Astrocyte (in vitro differentiated cells and primary cell): ENCODE results near the gene LMX1B. TPM values are rescaled to one million over a fixed set of nuclear protein-coding genes. Genes with fewer than 3 reads are reported as not detected.
"Not testable (repeated sequence)": the region's sequence is repeated elsewhere in the genome, so short reads cannot be mapped to it uniquely, and the experiment has no call there.

Experiments used
- DNase-seq: peaks from one replicate; pipeline ENCODE4 v3.0.0-alpha.2; 2010; ENCODE audit warnings: low read depth
- FAIRE-seq: peaks from 2 replicates; lab custom pipeline; 2011; peaks lifted over from hg19 to GRCh38; lab: Jason Lieb, UNC
- H2AFZ ChIP-seq: 2 replicates; pipeline ENCODE4 v1.6.0; 2012; ENCODE audit warnings: low read depth, low read length, inconsistent platforms
- H3K27ac ChIP-seq: 2 replicates; pipeline ENCODE4 v1.5.1; 2011; ENCODE audit warnings: low read depth, low read length, inconsistent platforms
- H3K27me3 ChIP-seq: 2 replicates; pipeline ENCODE4 v1.6.0; 2011; ENCODE audit warnings: low read length, inconsistent platforms; ENCODE audit not compliant: insufficient read depth
- H3K36me3 ChIP-seq: 2 replicates; pipeline ENCODE4 v1.5.1; 2011; ENCODE audit warnings: low read length, inconsistent platforms; ENCODE audit not compliant: insufficient read depth
- H3K4me1 ChIP-seq: 2 replicates; pipeline ENCODE4 v1.5.1; 2011; ENCODE audit warnings: low read length, inconsistent platforms; ENCODE audit not compliant: insufficient read depth
- H3K4me2 ChIP-seq: 2 replicates; pipeline ENCODE4 v1.6.0; 2012; ENCODE audit warnings: low read length, inconsistent platforms
- H3K4me3 ChIP-seq: 2 replicates; pipeline ENCODE4 v1.5.1; 2011; ENCODE audit warnings: low read depth, mild to moderate bottlenecking, low read length, inconsistent platforms; ENCODE audit not compliant: insufficient read depth
- H3K79me2 ChIP-seq: 2 replicates; pipeline ENCODE4 v1.6.0; 2012; ENCODE audit warnings: mild to moderate bottlenecking, low read length, inconsistent platforms; ENCODE audit not compliant: insufficient read depth
- H3K9ac ChIP-seq: 2 replicates; pipeline ENCODE4 v1.6.0; 2012; ENCODE audit warnings: mild to moderate bottlenecking, low read length, inconsistent platforms
- H3K9me3 ChIP-seq: 2 replicates; pipeline ENCODE4 v1.5.1; 2012; ENCODE audit warnings: low read depth, mild to moderate bottlenecking, low read length, inconsistent platforms; ENCODE audit not compliant: insufficient read depth
- H4K20me1 ChIP-seq: 2 replicates; pipeline ENCODE4 v1.6.0; 2012; ENCODE audit warnings: low read length, inconsistent platforms; ENCODE audit not compliant: insufficient read depth
- H3K27ac Mint-ChIP-seq: one replicate; pipeline ENCODE4 v1.8.0; 2021; ENCODE audit warnings: mild to moderate bottlenecking, mixed read lengths; ENCODE audit not compliant: unreplicated experiment
- H3K27me3 Mint-ChIP-seq: one replicate; pipeline ENCODE4 v1.8.0; 2021; ENCODE audit warnings: low read depth, mixed read lengths; ENCODE audit not compliant: unreplicated experiment
- H3K36me3 Mint-ChIP-seq: one replicate; pipeline ENCODE4 v1.8.0; 2021; ENCODE audit warnings: low read depth, mixed read lengths; ENCODE audit not compliant: unreplicated experiment
- H3K4me1 Mint-ChIP-seq: one replicate; pipeline ENCODE4 v1.8.0; 2021; ENCODE audit warnings: low read depth, mixed read lengths; ENCODE audit not compliant: unreplicated experiment
- H3K4me3 Mint-ChIP-seq: one replicate; pipeline ENCODE4 v1.8.0; 2021; ENCODE audit warnings: mild to moderate bottlenecking, moderate library complexity, mixed read lengths; ENCODE audit not compliant: unreplicated experiment
- H3K9me3 Mint-ChIP-seq: one replicate; pipeline ENCODE4 v1.8.0; 2021; ENCODE audit warnings: mild to moderate bottlenecking, mixed read lengths; ENCODE audit not compliant: unreplicated experiment
- EZH2 ChIP-seq: IDR thresholded peaks from 2 replicates; pipeline ENCODE4 v1.6.1; 2012; ENCODE audit warnings: mild to moderate bottlenecking, low read length, inconsistent platforms; ENCODE audit not compliant: insufficient read depth
- total RNA-seq: library from RNA; stranded (reverse); gene quantifications from 2 replicates; pipeline ENCODE4 v1.2.1, GENCODE V29; 2021
- TF ChIP-seq, protein P1 (sequence below): IDR thresholded peaks from 2 replicates; pipeline ENCODE4 v1.5.1; 2011; ENCODE audit warnings: low read depth, mild to moderate bottlenecking, inconsistent platforms, low read length, moderate library complexity; ENCODE audit not compliant: insufficient read depth

Gene LMX1B
- total RNA-seq, 1 donor from 2014 or later: 0.45 TPM

DNA sequence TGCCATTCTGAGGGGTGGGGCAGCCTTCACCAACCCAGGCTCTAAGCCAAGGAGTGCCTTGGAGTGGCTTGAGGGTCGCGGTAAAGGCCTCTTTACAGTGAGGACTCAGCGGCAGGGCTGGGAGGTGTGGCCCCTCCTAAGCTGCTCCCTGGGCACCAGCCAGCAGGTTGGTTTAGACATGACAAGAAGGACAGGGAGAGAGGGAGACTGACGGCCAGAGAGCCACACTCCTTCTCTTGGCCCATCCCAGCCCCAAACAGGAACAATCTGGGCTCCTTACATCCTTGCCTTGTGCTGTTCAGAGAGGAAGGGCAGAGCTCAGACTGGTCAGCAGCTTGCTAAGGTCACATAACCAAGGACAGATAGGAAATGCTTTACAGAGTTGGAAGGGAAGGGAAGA lies 94.5 kb downstream of the LMX1B start:
- no peak overlapping the region for H3K27ac Mint-ChIP-seq
- peaks cover 26% of the 10 kb centered on the region for H3K27me3 ChIP-seq
- no peaks in the 10 kb centered on the region for H4K20me1 ChIP-seq
- DNase-seq: no peak
- H3K79me2 ChIP-seq: no peaks in the 10 kb centered on the region
- no peaks in the 10 kb centered on the region for H3K36me3 ChIP-seq
- H3K9me3 ChIP-seq: no peaks in the 10 kb centered on the region
- H3K9me3 Mint-ChIP-seq: no peaks in the 10 kb centered on the region
- H3K4me1 Mint-ChIP-seq: peaks cover 10% of the 10 kb centered on the region
- FAIRE-seq: no peak
- H2AFZ ChIP-seq: no peak overlapping the region
- no peak overlapping the region for H3K4me3 Mint-ChIP-seq
- peaks cover 11% of the 10 kb centered on the region for H3K4me1 ChIP-seq
- no peak overlapping the region for H3K4me3 ChIP-seq
- no peak overlapping the region for H3K4me2 ChIP-seq
- no peak overlapping the region for H3K27ac ChIP-seq
- no peak overlapping the region for H3K9ac ChIP-seq
- H3K27me3 Mint-ChIP-seq: peaks cover 21% of the 10 kb centered on the region
- TF ChIP-seq, protein P1, sequence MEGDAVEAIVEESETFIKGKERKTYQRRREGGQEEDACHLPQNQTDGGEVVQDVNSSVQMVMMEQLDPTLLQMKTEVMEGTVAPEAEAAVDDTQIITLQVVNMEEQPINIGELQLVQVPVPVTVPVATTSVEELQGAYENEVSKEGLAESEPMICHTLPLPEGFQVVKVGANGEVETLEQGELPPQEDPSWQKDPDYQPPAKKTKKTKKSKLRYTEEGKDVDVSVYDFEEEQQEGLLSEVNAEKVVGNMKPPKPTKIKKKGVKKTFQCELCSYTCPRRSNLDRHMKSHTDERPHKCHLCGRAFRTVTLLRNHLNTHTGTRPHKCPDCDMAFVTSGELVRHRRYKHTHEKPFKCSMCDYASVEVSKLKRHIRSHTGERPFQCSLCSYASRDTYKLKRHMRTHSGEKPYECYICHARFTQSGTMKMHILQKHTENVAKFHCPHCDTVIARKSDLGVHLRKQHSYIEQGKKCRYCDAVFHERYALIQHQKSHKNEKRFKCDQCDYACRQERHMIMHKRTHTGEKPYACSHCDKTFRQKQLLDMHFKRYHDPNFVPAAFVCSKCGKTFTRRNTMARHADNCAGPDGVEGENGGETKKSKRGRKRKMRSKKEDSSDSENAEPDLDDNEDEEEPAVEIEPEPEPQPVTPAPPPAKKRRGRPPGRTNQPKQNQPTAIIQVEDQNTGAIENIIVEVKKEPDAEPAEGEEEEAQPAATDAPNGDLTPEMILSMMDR: no peak
- TF ChIP-seq EZH2: no peak
- H3K36me3 Mint-ChIP-seq: no peaks in the 10 kb centered on the region

DNA sequence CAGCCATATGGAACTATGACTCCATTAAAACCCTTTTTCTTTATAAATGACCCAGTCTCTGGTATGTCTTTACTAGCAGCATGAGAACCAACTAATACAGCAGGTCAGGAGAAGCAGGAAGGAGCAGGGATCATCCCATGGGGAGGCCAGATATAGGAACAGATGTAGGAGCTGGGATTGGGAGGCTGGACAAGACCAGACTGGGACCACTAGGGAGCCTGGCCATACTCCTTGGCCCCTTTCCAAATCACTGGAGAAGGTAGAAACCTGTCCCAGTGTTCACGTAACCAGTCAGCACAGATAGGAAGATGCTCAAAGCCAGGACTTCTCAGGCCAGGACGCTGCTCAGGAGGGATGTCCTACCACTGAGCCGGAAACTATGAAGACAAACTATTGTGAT lies 95.5 kb downstream of the LMX1B start:
- H3K4me2 ChIP-seq: no peak overlapping the region
- no peak for FAIRE-seq
- H3K9ac ChIP-seq: no peak overlapping the region
- no peak for TF ChIP-seq EZH2
- TF ChIP-seq, protein P1: no peak
- peaks cover 24% of the 10 kb centered on the region for H3K27me3 ChIP-seq
- Mint-ChIP-seq H3K9me3 (no peaks in the 10 kb centered on the region), H3K27me3 (peaks cover 25% of the 10 kb centered on the region), H3K27ac (no peak overlapping the region), H3K4me3 (no peak overlapping the region), H3K4me1 (peaks cover 9% of the 10 kb centered on the region), H3K36me3 (no peaks in the 10 kb centered on the region)
- no peaks in the 10 kb centered on the region for H3K9me3 ChIP-seq
- no peaks in the 10 kb centered on the region for H3K79me2 ChIP-seq
- H3K4me3 ChIP-seq: no peak overlapping the region
- H3K36me3 ChIP-seq: no peaks in the 10 kb centered on the region
- H3K4me1 ChIP-seq: peaks cover 9% of the 10 kb centered on the region
- H2AFZ ChIP-seq: no peak overlapping the region
- H3K27ac ChIP-seq: no peak overlapping the region
- no peak for DNase-seq
- no peaks in the 10 kb centered on the region for H4K20me1 ChIP-seq

DNA sequence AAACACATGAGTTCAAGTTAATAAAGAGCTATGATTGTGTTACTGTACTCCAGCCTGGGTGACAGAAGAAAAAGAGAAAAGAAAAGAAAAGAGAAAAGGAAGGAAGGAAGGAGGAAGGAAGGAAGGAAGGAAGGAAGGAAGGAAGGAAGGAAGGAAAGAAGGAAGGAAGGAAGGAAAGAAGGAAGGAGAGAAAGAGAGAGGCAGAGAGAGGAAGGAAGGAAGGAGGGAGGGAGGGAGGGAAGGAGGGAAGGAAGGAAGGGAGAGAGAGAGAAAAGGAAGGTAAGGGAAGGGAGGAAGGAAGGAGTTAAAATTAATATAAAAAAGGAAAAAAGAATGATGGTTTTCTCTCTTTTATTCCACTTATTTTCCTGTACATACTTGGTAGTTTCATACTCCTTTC lies 101.7 kb downstream of the LMX1B start:
- Histone ChIP-seq H3K27me3 (peaks cover 13% of the 10 kb centered on the region), H3K9me3 (no peaks in the 10 kb centered on the region), H3K9ac (no peak overlapping the region), H4K20me1 (no peaks in the 10 kb centered on the region), H3K4me1 (peaks cover 9% of the 10 kb centered on the region), H3K4me2 (no peak overlapping the region), H3K27ac (no peak overlapping the region), H2AFZ (no peak overlapping the region), H3K79me2 (no peaks in the 10 kb centered on the region), H3K36me3 (no peaks in the 10 kb centered on the region), H3K4me3 (no peak overlapping the region)
- peaks cover 9% of the 10 kb centered on the region for H3K4me1 Mint-ChIP-seq
- H3K27ac Mint-ChIP-seq: no peak overlapping the region
- no peaks in the 10 kb centered on the region for H3K9me3 Mint-ChIP-seq
- H3K36me3 Mint-ChIP-seq: no peaks in the 10 kb centered on the region
- no peak for TF ChIP-seq EZH2
- TF ChIP-seq, protein P1: no peak
- peaks cover 11% of the 10 kb centered on the region for H3K27me3 Mint-ChIP-seq
- FAIRE-seq: no peak
- no peak for DNase-seq
- no peak overlapping the region for H3K4me3 Mint-ChIP-seq

DNA sequence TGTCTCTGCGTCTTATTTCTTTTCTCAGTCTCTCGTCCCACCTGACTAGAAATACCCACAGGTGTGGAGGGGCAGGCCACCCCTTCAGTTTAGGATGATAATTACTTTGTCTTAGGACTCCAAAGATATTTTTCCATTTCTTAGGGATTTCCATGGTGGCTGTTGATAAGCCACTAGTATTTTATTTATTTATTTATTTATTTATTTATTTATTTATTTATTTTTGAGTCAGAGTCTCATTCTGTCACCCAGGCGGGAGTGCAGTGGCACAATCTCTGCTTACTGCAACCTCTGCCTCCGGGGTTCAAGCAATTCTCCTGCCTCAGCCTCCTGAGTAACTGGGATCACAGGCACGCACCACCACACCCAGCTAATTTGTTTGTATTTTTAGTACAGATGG lies 103.7 kb downstream of the LMX1B start:
- H3K79me2 ChIP-seq, H3K36me3 ChIP-seq, DNase-seq, H3K27ac Mint-ChIP-seq, H3K27ac ChIP-seq, H3K4me3 ChIP-seq, H3K9me3 Mint-ChIP-seq, H4K20me1 ChIP-seq, H3K9ac ChIP-seq, H3K4me1 ChIP-seq, H3K4me2 ChIP-seq, FAIRE-seq, H3K9me3 ChIP-seq, H3K36me3 Mint-ChIP-seq, H3K4me3 Mint-ChIP-seq, H2AFZ ChIP-seq, H3K27me3 ChIP-seq: not testable (repeated sequence)
- Mint-ChIP-seq H3K4me1 (peaks cover 18% of the 10 kb centered on the region), H3K27me3 (peaks cover 11% of the 10 kb centered on the region)
